Effector memory CD8-positive, alpha-beta T cell (primary cell): ENCODE results near the gene TNPO2.

Experiments
- ATAC-seq: fragments of 150-1000 bp; cut with Tn5 transposase; replicated peaks from 2 replicates; pipeline ENCODE4 v1.10.0; 2021; ENCODE audit warnings: mild to moderate bottlenecking, moderate library complexity
- DNase-seq, 3 experiments: peaks; one replicate each; pipeline ENCODE4 v3.0.0; 2021
- H3K27ac Mint-ChIP-seq, 2 donors: one replicate each; pipeline ENCODE4 v1.8.0; 2022; ENCODE audit warnings: mild to moderate bottlenecking in 2 of 2, mixed read lengths in 2 of 2, moderate library complexity in 2 of 2
- H3K27me3 Mint-ChIP-seq, 2 donors: one replicate each; pipeline ENCODE4 v1.8.0; 2022; ENCODE audit warnings: mixed read lengths in 2 of 2
- H3K36me3 Mint-ChIP-seq: one replicate; pipeline ENCODE4 v1.8.0; 2022; ENCODE audit warnings: mild to moderate bottlenecking, moderate library complexity, mixed read lengths; ENCODE audit not compliant: insufficient read depth
- H3K4me1 Mint-ChIP-seq, 2 donors: one replicate each; pipeline ENCODE4 v1.8.0; 2022; ENCODE audit warnings: low read depth in 2 of 2, mixed read lengths in 2 of 2
- H3K4me3 Mint-ChIP-seq, 2 donors: one replicate each; pipeline ENCODE4 v1.8.0; 2022; ENCODE audit warnings: mild to moderate bottlenecking in 2 of 2, mixed read lengths in 2 of 2, moderate library complexity in 2 of 2
- H3K9me3 Mint-ChIP-seq, 2 donors: one replicate each; pipeline ENCODE4 v1.8.0; 2022; ENCODE audit warnings: mixed read lengths in 2 of 2
- total RNA-seq, 9 experiments: gene quantifications; one replicate each; lab custom pipeline; 2026; lab: John Stamatoyannopoulos, UW

Gene TNPO2
- total RNA-seq = 56.3 to 226 (median 89.6) reads per million in 9 experiments

GRCh38 chr19:12723641-12724426, at the start of gene TNPO2:
Gene TNPO2, minus strand, starts transcription at chr19:12723932. Its CDS starts 2,955 bp downstream, at chr19:12720977.
- Mint-ChIP-seq H3K27ac (peak within 1 kb of the TSS; percentile 90 to 93), H3K4me3 (peak within 1 kb of the TSS; percentile 94 to 96), H3K4me1 (peaks cover 31 to 36% of the 10 kb centered on the region in 2 donors), H3K27me3 (no peaks in the 10 kb centered on the region), H3K36me3 (peaks cover 43% of the 10 kb centered on the region), H3K9me3 (no peaks in the 10 kb centered on the region)
- DNase-seq (peak; percentile 27 to 47 (median 35)), ATAC-seq (peak; percentile 16)

- no peak overlapping the region for H3K27ac Mint-ChIP-seq
- peaks cover 7% of the 10 kb centered on the region for H3K36me3 Mint-ChIP-seq
- peaks cover 4 to 5% of the 10 kb centered on the region in 2 donors for H3K4me1 Mint-ChIP-seq
- DNase-seq (no peak), ATAC-seq (no peak)
- no peak overlapping the region for H3K4me3 Mint-ChIP-seq
- no peaks in the 10 kb centered on the region for H3K9me3 Mint-ChIP-seq
- no peaks in the 10 kb centered on the region for H3K27me3 Mint-ChIP-seq
Measured at GRCh38 chr19:12772323-12772722, 48.6 kb upstream of the TNPO2 start.

- ATAC-seq (no peak), DNase-seq (no peak)
- Mint-ChIP-seq H3K27me3 (no peaks in the 10 kb centered on the region), H3K4me3 (no peak overlapping the region), H3K36me3 (peaks cover 4% of the 10 kb centered on the region), H3K27ac (no peak overlapping the region), H3K4me1 (peaks cover 7 to 8% of the 10 kb centered on the region in 2 donors), H3K9me3 (no peaks in the 10 kb centered on the region)
Measured at GRCh38 chr19:12770922-12771321, 47.2 kb upstream of the TNPO2 start.

- no peaks in the 10 kb centered on the region for H3K27me3 Mint-ChIP-seq
- peak in 2 of 3 experiments; percentile 27 to 36 for DNase-seq
- peaks cover 4% of the 10 kb centered on the region for H3K36me3 Mint-ChIP-seq
- no peaks in the 10 kb centered on the region for H3K9me3 Mint-ChIP-seq
- ATAC-seq = peak; percentile 87
- no peak overlapping the region for H3K27ac Mint-ChIP-seq
- peak overlapping the region; percentile 3 to 52 for H3K4me3 Mint-ChIP-seq
- peaks cover 7 to 9% of the 10 kb centered on the region in 2 donors for H3K4me1 Mint-ChIP-seq
Measured at GRCh38 chr19:12769689-12770088, 46.0 kb upstream of the TNPO2 start.

GRCh38 chr19:12767666-12768065, 43.9 kb upstream of the TNPO2 start:
- Mint-ChIP-seq H3K27ac (no peak overlapping the region), H3K9me3 (no peaks in the 10 kb centered on the region), H3K4me1 (peaks cover 4 to 6% of the 10 kb centered on the region in 2 donors), H3K36me3 (peaks cover 4% of the 10 kb centered on the region), H3K27me3 (no peaks in the 10 kb centered on the region), H3K4me3 (no peak overlapping the region)
- ATAC-seq (no peak), DNase-seq (no peak)

GRCh38 chr19:12767150-12767549, 43.4 kb upstream of the TNPO2 start:
- Mint-ChIP-seq H3K36me3 (peaks cover 4% of the 10 kb centered on the region), H3K9me3 (no peaks in the 10 kb centered on the region), H3K27ac (no peak overlapping the region), H3K4me3 (no peak overlapping the region), H3K27me3 (no peaks in the 10 kb centered on the region), H3K4me1 (peaks cover 4 to 6% of the 10 kb centered on the region in 2 donors)
- DNase-seq = no peak
- ATAC-seq = no peak

- Mint-ChIP-seq H3K4me3 (peak overlapping the region; percentile 18 to 27), H3K4me1 (peaks cover 4 to 6% of the 10 kb centered on the region in 2 donors), H3K9me3 (no peaks in the 10 kb centered on the region), H3K36me3 (peaks cover 4% of the 10 kb centered on the region), H3K27me3 (no peaks in the 10 kb centered on the region), H3K27ac (no peak overlapping the region)
- DNase-seq (peak; percentile 79 to 85 (median 85)), ATAC-seq (peak; percentile 76)
Measured at GRCh38 chr19:12766051-12766521, 42.4 kb upstream of the TNPO2 start.

- H3K27me3 Mint-ChIP-seq = no peaks in the 10 kb centered on the region
- ATAC-seq (no peak), DNase-seq (no peak)
- peaks cover 4% of the 10 kb centered on the region for H3K36me3 Mint-ChIP-seq
- H3K27ac Mint-ChIP-seq = no peak overlapping the region
- no peak overlapping the region for H3K4me3 Mint-ChIP-seq
- H3K4me1 Mint-ChIP-seq = peaks cover 8 to 9% of the 10 kb centered on the region in 2 donors
- H3K9me3 Mint-ChIP-seq = no peaks in the 10 kb centered on the region
Measured at GRCh38 chr19:12764698-12765097, 41.0 kb upstream of the TNPO2 start.

- ATAC-seq (no peak), DNase-seq (no peak)
- Mint-ChIP-seq H3K36me3 (no peaks in the 10 kb centered on the region), H3K4me1 (peaks cover 6 to 8% of the 10 kb centered on the region in 2 donors), H3K9me3 (no peaks in the 10 kb centered on the region), H3K4me3 (no peak overlapping the region), H3K27ac (no peak overlapping the region), H3K27me3 (peaks cover 6 to 9% of the 10 kb centered on the region in 2 donors)
Measured at GRCh38 chr19:12763100-12763499, 39.4 kb upstream of the TNPO2 start.

- Mint-ChIP-seq H3K27ac (no peak overlapping the region), H3K27me3 (peaks cover 13 to 29% of the 10 kb centered on the region in 2 donors), H3K4me3 (no peak overlapping the region), H3K9me3 (no peaks in the 10 kb centered on the region), H3K4me1 (peaks cover 3 to 4% of the 10 kb centered on the region in 2 donors), H3K36me3 (peaks cover 2% of the 10 kb centered on the region)
- ATAC-seq (no peak), DNase-seq (no peak)
Measured at GRCh38 chr19:12759686-12760085, 36.0 kb upstream of the TNPO2 start.

- Mint-ChIP-seq H3K4me1 (peaks cover 3 to 4% of the 10 kb centered on the region in 2 donors), H3K27ac (no peak overlapping the region), H3K9me3 (no peaks in the 10 kb centered on the region), H3K27me3 (peaks cover 19 to 46% of the 10 kb centered on the region in 2 donors), H3K4me3 (peak overlapping the region in 1 of 2 donors; percentile 4), H3K36me3 (peaks cover 2% of the 10 kb centered on the region)
- DNase-seq (peak; percentile 58 to 66 (median 58)), ATAC-seq (peak; percentile 84)
Measured at GRCh38 chr19:12757544-12758274, 34.0 kb upstream of the TNPO2 start.

- H3K27ac Mint-ChIP-seq = no peak overlapping the region
- peak overlapping the region in 1 of 2 donors; percentile 57 for H3K4me3 Mint-ChIP-seq
- no peak for ATAC-seq
- H3K27me3 Mint-ChIP-seq = peaks cover 26 to 59% of the 10 kb centered on the region in 2 donors
- no peak for DNase-seq
- H3K9me3 Mint-ChIP-seq = no peaks in the 10 kb centered on the region
- peaks cover 3 to 4% of the 10 kb centered on the region in 2 donors for H3K4me1 Mint-ChIP-seq
- H3K36me3 Mint-ChIP-seq = peaks cover 2% of the 10 kb centered on the region
Measured at GRCh38 chr19:12756150-12756883, 32.6 kb upstream of the TNPO2 start.
